Measurements from ENCODE around the gene SNX9.

The SNX9 gene

GRCh38 chr6:157925771-157926170 is 102.7 kb downstream of the SNX9 start:
- no peak for TF ChIP-seq CTCF (IDR thresholded peaks at IDR 0.05; ENCODE audit: low read length, missing control alignments)
- DNase-seq (ENCODE audit: low read depth), result no peak
- H3K4me3 ChIP-seq (replicated peaks; ENCODE audit: low read depth, low read length), result no peak overlapping the region

- no peak for DNase-seq (ENCODE audit: low read depth)
- no peak overlapping the region for H3K4me3 ChIP-seq (replicated peaks; ENCODE audit: low read depth, low read length)
- TF ChIP-seq CTCF (IDR thresholded peaks at IDR 0.05; ENCODE audit: low read length, missing control alignments), result no peak
Observed at GRCh38 chr6:157927011-157927410, 104.0 kb downstream of the SNX9 start.

GRCh38 chr6:157928428-157928827 is 105.4 kb downstream of the SNX9 start:
- H3K4me3 ChIP-seq (replicated peaks; ENCODE audit: low read depth, low read length), result no peak overlapping the region
- no peak for DNase-seq (ENCODE audit: low read depth)
- no peak for TF ChIP-seq CTCF (IDR thresholded peaks at IDR 0.05; ENCODE audit: low read length, missing control alignments)

GRCh38 chr6:157929076-157929475 is 106.0 kb downstream of the SNX9 start:
- DNase-seq (ENCODE audit: low read depth), result no peak
- TF ChIP-seq CTCF (IDR thresholded peaks at IDR 0.05; ENCODE audit: low read length, missing control alignments), result no peak
- no peak overlapping the region for H3K4me3 ChIP-seq (replicated peaks; ENCODE audit: low read depth, low read length)

GRCh38 chr6:157929765-157930319 is 106.8 kb downstream of the SNX9 start:
- no peak for TF ChIP-seq CTCF (IDR thresholded peaks at IDR 0.05; ENCODE audit: low read length, missing control alignments)
- no peak overlapping the region for H3K4me3 ChIP-seq (replicated peaks; ENCODE audit: low read depth, low read length)
- no peak for DNase-seq (ENCODE audit: low read depth)

GRCh38 chr6:157935786-157936185 is 112.7 kb downstream of the SNX9 start:
- no peak for TF ChIP-seq CTCF (IDR thresholded peaks at IDR 0.05; ENCODE audit: low read length, missing control alignments)
- no peak for DNase-seq (ENCODE audit: low read depth)
- H3K4me3 ChIP-seq (replicated peaks; ENCODE audit: low read depth, low read length), result no peak overlapping the region

GRCh38 chr6:157937318-157937717 is 114.3 kb downstream of the SNX9 start:
- DNase-seq (ENCODE audit: low read depth), result no peak
- no peak overlapping the region for H3K4me3 ChIP-seq (replicated peaks; ENCODE audit: low read depth, low read length)
- no peak for TF ChIP-seq CTCF (IDR thresholded peaks at IDR 0.05; ENCODE audit: low read length, missing control alignments)
